ENCODE results near the gene PIGN.

PIGN gene

GRCh38 chr18:62088156-62088555 is 98.7 kb downstream of the PIGN start:
- no peak for DNase-seq (ENCODE audit: low read depth)
- TF ChIP-seq CTCF (IDR thresholded peaks at IDR 0.05; ENCODE audit: control insufficient read depth, extremely low read depth, insufficient read depth): no peak
- no peak overlapping the region for H3K4me3 ChIP-seq (ENCODE audit: low read depth, low read length)

- no peak for DNase-seq (ENCODE audit: low read depth)
- no peak overlapping the region for H3K4me3 ChIP-seq (ENCODE audit: low read depth, low read length)
- no peak for TF ChIP-seq CTCF (IDR thresholded peaks at IDR 0.05; ENCODE audit: control insufficient read depth, extremely low read depth, insufficient read depth)
These were observed 101.1 kb downstream of the PIGN start for GRCh38 chr18:62085756-62086155.

GRCh38 chr18:62081761-62082294 is 105.0 kb downstream of the PIGN start:
- TF ChIP-seq CTCF (IDR thresholded peaks at IDR 0.05; ENCODE audit: control insufficient read depth, extremely low read depth, insufficient read depth): no peak
- no peak for DNase-seq (ENCODE audit: low read depth)
- no peak overlapping the region for H3K4me3 ChIP-seq (ENCODE audit: low read depth, low read length)

GRCh38 chr18:62081248-62081647 is 105.6 kb downstream of the PIGN start:
- DNase-seq (ENCODE audit: low read depth): no peak
- H3K4me3 ChIP-seq (ENCODE audit: low read depth, low read length): no peak overlapping the region
- no peak for TF ChIP-seq CTCF (IDR thresholded peaks at IDR 0.05; ENCODE audit: control insufficient read depth, extremely low read depth, insufficient read depth)

DNA sequence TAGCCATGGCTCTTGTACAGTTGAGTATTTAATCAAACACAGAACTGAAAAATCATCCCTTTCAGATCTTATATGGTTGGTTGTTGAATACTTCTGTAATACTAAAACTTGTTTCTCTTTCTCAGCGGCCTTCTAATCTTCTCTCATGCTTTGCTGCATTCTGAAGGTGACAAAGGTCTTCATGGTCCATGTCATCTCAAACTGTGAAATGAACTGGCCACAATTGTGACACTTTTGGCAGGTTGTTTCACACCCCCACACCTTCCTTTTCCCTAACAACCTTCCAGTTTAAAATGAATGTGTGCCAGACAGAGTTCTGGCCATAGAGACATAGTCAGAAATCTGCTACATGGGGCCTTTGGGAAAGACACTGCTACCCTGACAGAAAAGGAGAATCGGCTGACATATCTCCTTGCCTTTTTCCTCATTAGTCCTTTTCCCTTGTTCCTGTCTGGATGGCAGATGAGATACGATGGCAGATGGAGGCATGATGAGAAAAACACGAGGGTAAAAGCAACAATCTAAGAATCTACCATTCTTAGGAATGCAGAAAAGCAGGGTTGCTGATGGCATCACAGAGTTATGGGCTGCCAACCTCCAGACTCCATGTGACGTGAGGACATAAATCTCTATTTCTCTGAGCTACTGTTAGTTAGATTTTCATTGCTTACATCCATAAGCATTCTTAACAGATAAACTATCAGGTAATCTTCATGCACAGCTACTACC is 106.5 kb downstream of the PIGN start:
- TF ChIP-seq CTCF (IDR thresholded peaks at IDR 0.05; ENCODE audit: control insufficient read depth, extremely low read depth, insufficient read depth): no peak
- H3K4me3 ChIP-seq (ENCODE audit: low read depth, low read length): no peak overlapping the region
- no peak for DNase-seq (ENCODE audit: low read depth)

GRCh38 chr18:62073461-62074281 is 113.2 kb downstream of the PIGN start:
- no peak for TF ChIP-seq CTCF (IDR thresholded peaks at IDR 0.05; ENCODE audit: control insufficient read depth, extremely low read depth, insufficient read depth)

More at GRCh38 chr18:62073461-62074281, 113.2 kb downstream of the PIGN start:
- no peak overlapping the region for H3K4me3 ChIP-seq (ENCODE audit: low read depth, low read length)
- DNase-seq (ENCODE audit: low read depth): no peak
